Cardiac muscle cell (in vitro differentiated cells and primary cell): Measurements from ENCODE around the gene TP73. TPM values are rescaled to one million over a fixed set of nuclear protein-coding genes. Genes with fewer than 3 reads are reported as not detected.

ENCODE experiments used
- DNase-seq, 2 donors: peaks; one replicate each; pipeline versions ENCODE4 v3.0.0 to v3.0.0-alpha.2; 2010 to 2017; ENCODE audit warnings: low read depth in 1 of 2, low spot score in 1 of 2
- H3K27ac ChIP-seq: fragments of 200-600 bp; sonication (generic); 2 replicates; pipeline ENCODE4 v1.5.1; 2016
- H3K27me3 ChIP-seq: fragments of 200-600 bp; sonication (generic); 2 replicates; pipeline ENCODE4 v1.6.0; 2016; ENCODE audit warnings: control low read depth
- H3K36me3 ChIP-seq: fragments of 200-600 bp; sonication (generic); 2 replicates; pipeline ENCODE4 v1.5.1; 2016; ENCODE audit warnings: control low read depth
- H3K4me1 ChIP-seq: fragments of 200-600 bp; sonication (generic); 2 replicates; pipeline ENCODE4 v1.8.1; 2017; ENCODE audit warnings: low read depth, mild to moderate bottlenecking, mixed run types
- H3K4me3 ChIP-seq: fragments of 200-600 bp; sonication (generic); 2 replicates; pipeline ENCODE4 v1.5.1; 2016; ENCODE audit warnings: mild to moderate bottlenecking
- H3K9me3 ChIP-seq: fragments of 200-600 bp; sonication (generic); 2 replicates; pipeline ENCODE4 v1.5.1; 2017; ENCODE audit warnings: low read depth, mild to moderate bottlenecking, control low read depth
- polyA plus RNA-seq: library from polyadenylated mRNA; unstranded; fragments of >200 nt; fragmentation: Nextera tagmentation; extraction: Ambion mirVana; gene quantifications from 2 replicates; pipeline ENCODE4 v1.2.1, GENCODE V29; 2016
- total RNA-seq: library from RNA; depleted of rRNA; stranded (reverse); fragments of >200 nt; gene quantifications from 2 replicates; pipeline ENCODE4 v1.2.3, GENCODE V29; 2016
- TF ChIP-seq, protein P1 (sequence below): IDR thresholded peaks from 2 replicates; pipeline ENCODE4 v1.5.1; 2012; ENCODE audit warnings: low read depth, mild to moderate bottlenecking, low read length

Gene TP73
- total and polyA plus RNA-seq, 2 experiments from 2014 or later: 0.87 TPM; not detected in 1

DNA sequence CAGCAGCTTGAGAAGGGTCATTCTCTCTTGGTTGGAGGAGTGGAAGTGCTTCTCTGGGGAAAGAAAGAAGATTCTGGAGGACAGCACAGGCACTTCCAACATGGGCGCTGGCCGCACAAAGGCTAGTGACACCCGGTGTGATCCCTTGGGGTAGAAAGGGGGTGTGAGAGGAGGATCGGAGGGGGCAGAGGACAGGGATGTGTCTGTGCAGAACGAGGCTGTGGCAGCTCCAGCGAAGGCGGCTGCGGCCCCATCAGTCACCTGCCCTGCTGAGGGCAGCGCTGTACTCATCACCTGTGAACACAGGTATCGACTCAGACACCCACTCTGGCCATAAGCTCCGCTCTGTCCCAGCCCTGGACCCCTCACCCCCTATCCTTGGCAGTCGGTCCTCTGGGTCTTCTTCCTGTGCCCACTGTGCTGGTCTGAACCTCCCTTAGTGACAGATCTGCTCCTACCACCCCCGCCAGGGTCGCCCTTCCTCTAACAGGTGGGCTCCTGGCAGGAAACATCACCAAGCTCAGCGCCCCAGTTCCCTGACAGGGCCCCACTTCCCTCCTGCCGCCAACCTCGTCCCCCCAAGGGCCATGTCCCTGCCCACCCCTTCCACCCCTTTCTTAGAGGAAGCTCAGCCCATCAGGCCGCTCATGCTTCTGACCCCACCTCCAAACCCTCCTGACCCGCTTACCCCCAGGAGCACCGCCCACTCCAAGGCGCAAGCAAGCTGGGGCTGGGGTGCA is 20.1 kb downstream of the TP73 start:
- Histone ChIP-seq H3K36me3 (no peaks in the 10 kb centered on the region), H3K27me3 (peaks cover 29% of the 10 kb centered on the region), H3K27ac (no peak overlapping the region), H3K4me3 (no peak overlapping the region), H3K4me1 (no peaks in the 10 kb centered on the region), H3K9me3 (no peaks in the 10 kb centered on the region)
- TF ChIP-seq, protein P1, sequence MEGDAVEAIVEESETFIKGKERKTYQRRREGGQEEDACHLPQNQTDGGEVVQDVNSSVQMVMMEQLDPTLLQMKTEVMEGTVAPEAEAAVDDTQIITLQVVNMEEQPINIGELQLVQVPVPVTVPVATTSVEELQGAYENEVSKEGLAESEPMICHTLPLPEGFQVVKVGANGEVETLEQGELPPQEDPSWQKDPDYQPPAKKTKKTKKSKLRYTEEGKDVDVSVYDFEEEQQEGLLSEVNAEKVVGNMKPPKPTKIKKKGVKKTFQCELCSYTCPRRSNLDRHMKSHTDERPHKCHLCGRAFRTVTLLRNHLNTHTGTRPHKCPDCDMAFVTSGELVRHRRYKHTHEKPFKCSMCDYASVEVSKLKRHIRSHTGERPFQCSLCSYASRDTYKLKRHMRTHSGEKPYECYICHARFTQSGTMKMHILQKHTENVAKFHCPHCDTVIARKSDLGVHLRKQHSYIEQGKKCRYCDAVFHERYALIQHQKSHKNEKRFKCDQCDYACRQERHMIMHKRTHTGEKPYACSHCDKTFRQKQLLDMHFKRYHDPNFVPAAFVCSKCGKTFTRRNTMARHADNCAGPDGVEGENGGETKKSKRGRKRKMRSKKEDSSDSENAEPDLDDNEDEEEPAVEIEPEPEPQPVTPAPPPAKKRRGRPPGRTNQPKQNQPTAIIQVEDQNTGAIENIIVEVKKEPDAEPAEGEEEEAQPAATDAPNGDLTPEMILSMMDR: no peak
- no peak for DNase-seq

DNA sequence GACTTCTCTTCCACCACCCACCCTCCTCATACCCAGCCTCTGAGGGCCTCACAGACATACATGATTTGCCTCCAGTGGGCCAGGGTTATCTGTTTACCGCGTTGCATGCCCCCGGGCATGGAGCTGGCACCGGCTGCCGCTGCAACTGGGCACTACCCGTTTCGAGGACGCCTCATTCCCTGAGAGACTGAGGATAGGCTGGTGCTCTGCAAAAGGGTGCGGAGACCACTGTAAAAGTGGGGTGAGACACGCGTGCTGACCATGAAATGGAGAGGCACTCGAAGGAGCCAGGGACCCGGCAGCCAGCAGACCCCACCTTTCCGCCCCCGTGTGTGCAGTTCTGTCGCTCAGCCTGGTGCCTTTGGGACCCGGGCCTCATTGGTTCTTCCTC is 20.6 kb downstream of the TP73 start:
- no peak overlapping the region for H3K27ac ChIP-seq
- H3K27me3 ChIP-seq: peaks cover 29% of the 10 kb centered on the region
- DNase-seq: no peak
- TF ChIP-seq, protein P1: no peak
- H3K9me3 ChIP-seq: no peaks in the 10 kb centered on the region
- H3K36me3 ChIP-seq: no peaks in the 10 kb centered on the region
- H3K4me3 ChIP-seq: no peak overlapping the region
- H3K4me1 ChIP-seq: no peaks in the 10 kb centered on the region

DNA sequence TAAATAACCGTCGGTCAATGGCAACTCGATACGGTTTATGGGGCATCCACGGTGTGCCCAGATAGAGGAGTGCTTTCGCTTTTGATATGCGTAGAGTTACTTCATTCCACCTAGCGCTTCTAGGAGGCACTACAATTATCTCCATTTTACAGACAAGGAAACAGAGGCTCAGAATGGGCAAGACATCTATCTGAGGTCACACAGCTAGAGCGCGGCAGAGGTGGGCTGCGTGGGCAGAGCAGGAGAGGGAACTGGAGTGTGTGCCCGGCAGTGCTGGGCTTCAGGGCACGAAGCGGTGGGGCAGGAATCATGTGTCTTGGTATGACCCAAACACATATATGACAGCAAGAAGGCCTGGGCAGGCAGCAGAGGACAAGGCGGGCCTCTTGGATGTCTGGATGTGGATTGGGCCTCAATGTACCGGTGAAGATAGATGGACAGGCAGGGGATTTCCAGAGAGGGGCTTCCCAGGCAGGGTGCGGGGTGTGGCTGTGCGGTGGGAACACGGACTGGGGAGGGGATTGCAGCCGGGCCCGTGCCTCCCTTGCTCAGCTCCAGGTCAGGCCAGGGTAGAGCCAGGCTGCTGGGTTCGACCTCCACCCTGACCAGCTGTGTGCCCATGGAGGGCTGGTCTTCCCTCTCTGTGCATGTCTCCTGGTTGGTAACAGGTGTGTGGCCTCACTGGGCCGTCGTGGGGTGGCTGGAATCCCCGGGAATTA is 21.2 kb downstream of the TP73 start:
- H3K4me1 ChIP-seq: no peaks in the 10 kb centered on the region
- peaks cover 29% of the 10 kb centered on the region for H3K27me3 ChIP-seq
- no peaks in the 10 kb centered on the region for H3K9me3 ChIP-seq
- H3K27ac ChIP-seq: no peak overlapping the region
- no peaks in the 10 kb centered on the region for H3K36me3 ChIP-seq
- H3K4me3 ChIP-seq: no peak overlapping the region
- TF ChIP-seq, protein P1: no peak
- DNase-seq: no peak

DNA sequence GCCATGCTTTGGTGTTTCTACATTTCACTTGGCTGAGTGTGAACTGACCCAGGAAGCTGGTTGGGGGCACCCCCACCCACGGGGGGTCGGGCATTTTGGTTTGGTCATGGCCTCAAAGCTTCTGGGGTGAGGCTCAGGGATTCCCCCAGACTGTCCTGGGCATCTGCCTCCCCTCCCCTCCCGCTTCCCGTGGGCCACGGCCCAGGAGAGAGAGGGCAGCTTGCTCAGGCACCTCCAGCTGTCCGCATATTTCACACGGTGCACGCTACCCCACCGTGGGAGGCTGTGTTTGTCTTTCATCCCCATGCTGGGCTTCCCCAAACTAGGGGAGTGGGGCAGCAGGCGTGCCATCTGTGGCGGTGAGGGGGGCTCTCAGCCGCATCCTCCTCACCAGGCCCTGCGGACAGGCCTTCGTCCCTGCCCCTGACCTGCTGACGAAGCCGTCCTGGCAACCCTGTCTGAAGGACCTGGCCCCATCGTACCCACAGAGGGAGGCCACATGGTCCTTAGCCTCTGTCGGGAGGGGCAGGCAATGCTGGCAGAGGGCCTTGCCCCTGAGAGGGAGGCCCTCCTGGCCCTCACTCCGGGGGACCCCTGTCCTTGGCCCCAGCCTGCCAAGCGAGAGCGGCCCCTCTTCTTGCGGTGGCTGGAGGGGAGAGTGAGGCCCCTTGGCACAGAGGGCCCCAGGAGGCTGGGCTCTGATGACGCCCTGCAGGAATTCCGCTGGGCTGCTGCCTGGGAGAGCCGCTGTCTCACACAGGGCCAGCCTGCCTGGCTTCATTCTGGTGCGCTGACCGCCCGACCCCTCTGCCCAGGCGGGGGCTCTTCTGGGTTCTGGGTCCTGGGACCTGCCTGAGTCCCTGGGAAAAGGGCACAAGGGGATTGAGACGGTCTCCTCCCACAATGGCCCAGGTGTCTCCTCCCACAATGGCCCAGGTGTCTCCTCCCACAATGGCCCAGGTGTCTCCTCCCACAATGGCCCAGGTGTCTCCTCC is 22.1 kb downstream of the TP73 start:
- DNase-seq: peak in 1 of 2 donors; percentile 36
- TF ChIP-seq, protein P1: no peak
- Histone ChIP-seq H3K9me3 (no peaks in the 10 kb centered on the region), H3K27me3 (peaks cover 28% of the 10 kb centered on the region), H3K4me1 (no peaks in the 10 kb centered on the region), H3K27ac (no peak overlapping the region), H3K4me3 (no peak overlapping the region), H3K36me3 (no peaks in the 10 kb centered on the region)

DNA sequence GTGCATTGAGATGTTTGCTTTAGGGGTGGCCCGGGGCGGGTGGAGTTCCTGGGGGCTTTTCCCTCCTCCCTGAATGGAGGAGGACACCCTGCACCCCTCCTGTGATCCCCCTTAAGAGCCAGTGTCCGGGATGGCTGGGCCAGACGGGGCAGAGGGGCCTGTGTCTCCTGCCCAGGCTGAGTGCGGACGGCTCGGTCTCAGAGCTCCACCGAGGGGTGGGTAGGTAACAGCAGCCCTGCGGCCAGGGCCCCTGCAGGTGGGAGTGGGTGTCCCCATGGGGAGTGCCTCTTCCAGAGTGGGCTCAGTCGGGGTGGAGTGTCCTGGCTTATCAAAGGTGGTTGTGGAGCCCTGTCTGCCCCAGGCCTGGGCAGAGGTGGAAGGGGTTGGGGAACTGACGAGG is 23.1 kb downstream of the TP73 start:
- Histone ChIP-seq H3K36me3 (no peaks in the 10 kb centered on the region), H3K27me3 (peaks cover 21% of the 10 kb centered on the region), H3K4me3 (no peak overlapping the region), H3K4me1 (no peaks in the 10 kb centered on the region), H3K27ac (no peak overlapping the region), H3K9me3 (no peaks in the 10 kb centered on the region)
- TF ChIP-seq, protein P1: no peak
- DNase-seq: no peak
